ENCODE results near the gene CDH24. TPM values are rescaled to one million over a fixed set of nuclear protein-coding genes. Genes with fewer than 3 reads are reported as not detected.

The CDH24 gene
- 6.1 and 12.2 TPM in 2 replicates for total RNA-seq

GRCh38 chr14:23056956-23057756 lies at the start of gene CDH24:
TSS of gene CDH24 (minus strand) at chr14:23057520. CDS start at chr14:23055733, 1,787 bp downstream.

GRCh38 chr14:23104591-23105347 lies 47.4 kb upstream of the CDH24 start, which contains the start of gene CIROP:
TSS of gene CIROP (minus strand) at chr14:23104989. CDS start at chr14:23104920, 69 bp downstream.

GRCh38 chr14:23095196-23096108 lies 38.1 kb upstream of the CDH24 start, which contains the start of gene C14orf119:
TSS of gene C14orf119 (plus strand) at chr14:23095505. CDS start at chr14:23097659, 2,154 bp downstream.

GRCh38 chr14:23094666-23095195 lies 37.4 kb upstream of the CDH24 start, which contains the start of gene ACIN1:
TSS of gene ACIN1 (minus strand) at chr14:23095136. CDS start at chr14:23095112, 24 bp downstream.

GRCh38 chr14:23042162-23042965 lies 15.0 kb downstream of the CDH24 start, which contains the start of gene PSMB11:
TSS of gene PSMB11 (plus strand) at chr14:23042212. CDS start at chr14:23042226, 14 bp downstream.

GRCh38 chr14:23034498-23035302 lies 22.6 kb downstream of the CDH24 start, which contains the start of gene PSMB5:
TSS of gene PSMB5 (minus strand) at chr14:23034900. CDS start at chr14:23034881, 19 bp downstream.

GRCh38 chr14:23009939-23010726 lies 47.2 kb downstream of the CDH24 start, which contains the start of gene C14orf93:
TSS of gene C14orf93 (minus strand) at chr14:23010143. CDS start at chr14:22999023, 11,120 bp downstream.

Other genes with a start within 250 kb of the CDH24 start
- 1.3 and 2.9 TPM in 2 replicates for gene SLC7A7, start 242.1 kb downstream of the CDH24 start, total RNA-seq
- 41.7 and 64.5 TPM in 2 replicates for gene MRPL52, start 227.6 kb downstream of the CDH24 start, total RNA-seq
- gene MMP14, start 220.9 kb downstream of the CDH24 start, total RNA-seq = 519 and 576 TPM in 2 replicates
- gene LRP10, start 185.8 kb downstream of the CDH24 start, total RNA-seq = 48.4 and 69.1 TPM in 2 replicates
- gene REM2, start 174.3 kb downstream of the CDH24 start, total RNA-seq = 0.12 and 0.22 TPM in 2 replicates
- gene RBM23, start 138.4 kb downstream of the CDH24 start, total RNA-seq = 70.1 and 82.8 TPM in 2 replicates
- gene PRMT5, start 128.1 kb downstream of the CDH24 start, total RNA-seq = 73.1 and 88.4 TPM in 2 replicates
- 33.9 and 47.9 TPM in 2 replicates for gene HAUS4, start 100.4 kb downstream of the CDH24 start, total RNA-seq
- 30.9 and 65.7 TPM in 2 replicates for gene AJUBA, start 75.0 kb downstream of the CDH24 start, total RNA-seq
- 8.0 and 10.0 TPM in 2 replicates for gene C14orf93, start 47.4 kb downstream of the CDH24 start, total RNA-seq
- 189 and 247 TPM in 2 replicates for gene PSMB5, start 22.6 kb downstream of the CDH24 start, total RNA-seq
- gene PSMB11, start 15.3 kb downstream of the CDH24 start, total RNA-seq = not detected in 2 replicates
- 64.9 and 97.8 TPM in 2 replicates for gene ACIN1, start 37.6 kb upstream of the CDH24 start, total RNA-seq
- 40.9 and 50.7 TPM in 2 replicates for gene C14orf119, start 38.0 kb upstream of the CDH24 start, total RNA-seq
- 0.11 and 0.25 TPM in 2 replicates for gene CIROP, start 47.5 kb upstream of the CDH24 start, total RNA-seq
- not detected in 2 replicates for gene CEBPE, start 61.7 kb upstream of the CDH24 start, total RNA-seq
- 21.5 and 26.0 TPM in 2 replicates for gene SLC7A8, start 126.1 kb upstream of the CDH24 start, total RNA-seq
- gene RNF212B, start 180.4 kb upstream of the CDH24 start, total RNA-seq = not detected in 2 replicates
- 3.0 and 6.5 TPM in 2 replicates for gene HOMEZ, start 228.6 kb upstream of the CDH24 start, total RNA-seq
- gene PPP1R3E, start 245.3 kb upstream of the CDH24 start, total RNA-seq = 2.9 and 4.2 TPM in 2 replicates
- 19.7 and 27.3 TPM in 2 replicates for gene BCL2L2, start 249.3 kb upstream of the CDH24 start, total RNA-seq

Measured in uterine smooth muscle cell (primary cell).